ENCODE results near the gene HIVEP3. TPM values are rescaled to one million over a fixed set of nuclear protein-coding genes. Genes with fewer than 3 reads are reported as not detected.

The HIVEP3 gene
- total RNA-seq, 4 donors from 2014 or later = 6.1 to 10.1 (median 7.8) TPM

- no peak for DNase-seq (ENCODE audit: low spot score)
- ATAC-seq (ENCODE audit: low FRiP score) = no peak
- TF ChIP-seq CTCF (IDR thresholded peaks at IDR 0.05) = no peak
Observed at GRCh38 chr1:41578712-41579335, 339.9 kb downstream of the HIVEP3 start.

- ATAC-seq (ENCODE audit: low FRiP score) (no peak), DNase-seq (ENCODE audit: low spot score) (no peak)
- TF ChIP-seq CTCF (IDR thresholded peaks at IDR 0.05) = no peak
Observed at GRCh38 chr1:41576620-41577019, 342.1 kb downstream of the HIVEP3 start.

- no peak for ATAC-seq (ENCODE audit: low FRiP score)
- DNase-seq (ENCODE audit: low spot score) = no peak
- no peak for TF ChIP-seq CTCF (IDR thresholded peaks at IDR 0.05)
Observed at GRCh38 chr1:41576206-41576605, 342.5 kb downstream of the HIVEP3 start.

GRCh38 chr1:41574842-41575241 is 343.9 kb downstream of the HIVEP3 start:
- no peak for TF ChIP-seq CTCF (IDR thresholded peaks at IDR 0.05)
- ATAC-seq (ENCODE audit: low FRiP score) (no peak), DNase-seq (ENCODE audit: low spot score) (no peak)

- DNase-seq (ENCODE audit: low spot score) = peak; percentile 74
- ATAC-seq (ENCODE audit: low FRiP score) = peak; percentile 65
- TF ChIP-seq CTCF (IDR thresholded peaks at IDR 0.05) = peak in 2 of 3 donors; percentile 6 to 40
Observed at GRCh38 chr1:41573785-41574713, 344.7 kb downstream of the HIVEP3 start.

GRCh38 chr1:41573194-41573593 is 345.5 kb downstream of the HIVEP3 start:
- no peak for TF ChIP-seq CTCF (IDR thresholded peaks at IDR 0.05)
- no peak for ATAC-seq (ENCODE audit: low FRiP score)

More at GRCh38 chr1:41573194-41573593, 345.5 kb downstream of the HIVEP3 start:
- DNase-seq (ENCODE audit: low spot score) = no peak

All from omental fat pad (tissue), 4 donors.